Neural progenitor cell (in vitro differentiated cells): ENCODE data around the gene SYCE1. TPM values are rescaled to one million over a fixed set of nuclear protein-coding genes. Genes with fewer than 3 reads are reported as not detected.

Experiments
- DNase-seq: peaks from one replicate; pipeline ENCODE4 v3.0.0-alpha.2; 2016; ENCODE audit warnings: low spot score
- H2AFZ ChIP-seq: fragments of 200-600 bp; sonication (generic); replicated peaks from 2 replicates; pipeline ENCODE4 v1.6.1; 2016; ENCODE audit warnings: antibody characterized with exemption
- H3F3A ChIP-seq: fragments of 200-600 bp; sonication (generic); 2 replicates; pipeline ENCODE4 v1.6.1; 2016; ENCODE audit warnings: antibody characterized with exemption, low read depth
- H3K27ac ChIP-seq: fragments of 200-600 bp; sonication (generic); 2 replicates; pipeline ENCODE4 v1.5.1; 2016; ENCODE audit warnings: mild to moderate bottlenecking
- H3K27me3 ChIP-seq: fragments of 200-600 bp; sonication (generic); 2 replicates; pipeline ENCODE4 v1.6.1; 2016; ENCODE audit warnings: mild to moderate bottlenecking, moderate library complexity
- H3K36me3 ChIP-seq: fragments of 200-600 bp; sonication (generic); 2 replicates; pipeline ENCODE4 v1.5.1; 2016
- H3K4me1 ChIP-seq: fragments of 200-600 bp; sonication (generic); 2 replicates; pipeline ENCODE4 v1.6.1; 2016; ENCODE audit warnings: mixed run types
- H3K4me2 ChIP-seq: fragments of 200-600 bp; sonication (generic); 2 replicates; pipeline ENCODE4 v1.6.1; 2016
- H3K4me3 ChIP-seq: fragments of 200-600 bp; sonication (generic); 2 replicates; pipeline ENCODE4 v1.5.1; 2016
- H3K79me2 ChIP-seq: fragments of 200-600 bp; sonication (generic); 2 replicates; pipeline ENCODE4 v1.6.1; 2016; ENCODE audit warnings: low read depth
- H3K9ac ChIP-seq: fragments of 200-600 bp; sonication (generic); 2 replicates; pipeline ENCODE4 v1.6.1; 2016
- H3K9me3 ChIP-seq: fragments of 200-600 bp; sonication (generic); 2 replicates; pipeline ENCODE4 v1.5.1; 2016; ENCODE audit warnings: low read depth
- H4K20me1 ChIP-seq: fragments of 200-600 bp; sonication (generic); 2 replicates; pipeline ENCODE4 v1.6.1; 2016; ENCODE audit warnings: low read depth
- H3K27ac Mint-ChIP-seq: 3 replicates; pipeline ENCODE4 v1.8.0; 2021; ENCODE audit warnings: mixed read lengths
- H3K27me3 Mint-ChIP-seq: 2 replicates; pipeline ENCODE4 v1.8.0; 2022; ENCODE audit warnings: low read depth, mild to moderate bottlenecking, inconsistent platforms, moderate library complexity, mixed read lengths; ENCODE audit not compliant: insufficient read depth
- H3K36me3 Mint-ChIP-seq: 3 replicates; pipeline ENCODE4 v1.8.0; 2021; ENCODE audit warnings: mixed read lengths
- H3K4me1 Mint-ChIP-seq: 3 replicates; pipeline ENCODE4 v1.8.0; 2021; ENCODE audit warnings: mixed read lengths
- H3K4me3 Mint-ChIP-seq: 3 replicates; pipeline ENCODE4 v1.8.0; 2021; ENCODE audit warnings: mild to moderate bottlenecking, moderate library complexity, mixed read lengths
- H3K9me3 Mint-ChIP-seq: 3 replicates; pipeline ENCODE4 v1.8.0; 2020; ENCODE audit warnings: mixed read lengths
- EZH2 ChIP-seq: fragments of 200-600 bp; sonication (generic); IDR thresholded peaks from 2 replicates; pipeline ENCODE4 v1.6.1; 2017; ENCODE audit warnings: antibody characterized with exemption, mild to moderate bottlenecking, moderate library complexity
- EZH2phosphoT487 ChIP-seq: fragments of 200-600 bp; sonication (generic); IDR thresholded peaks from 2 replicates; pipeline ENCODE4 v1.6.1; 2017; ENCODE audit warnings: antibody characterized with exemption
- total RNA-seq: library from RNA; depleted of rRNA; stranded (reverse); fragments of >200 nt; gene quantifications from 2 replicates; pipeline ENCODE4 v1.2.3, GENCODE V29; 2015; ENCODE audit warnings: low replicate concordance
- TF ChIP-seq, protein P1 (sequence below): fragments of 200-600 bp; sonication (generic); IDR thresholded peaks from 2 replicates; pipeline ENCODE4 v1.5.1; 2017; ENCODE audit warnings: antibody characterized with exemption, mild to moderate bottlenecking

Gene SYCE1
- total RNA-seq, 1 donor from 2014 or later: not detected

DNA sequence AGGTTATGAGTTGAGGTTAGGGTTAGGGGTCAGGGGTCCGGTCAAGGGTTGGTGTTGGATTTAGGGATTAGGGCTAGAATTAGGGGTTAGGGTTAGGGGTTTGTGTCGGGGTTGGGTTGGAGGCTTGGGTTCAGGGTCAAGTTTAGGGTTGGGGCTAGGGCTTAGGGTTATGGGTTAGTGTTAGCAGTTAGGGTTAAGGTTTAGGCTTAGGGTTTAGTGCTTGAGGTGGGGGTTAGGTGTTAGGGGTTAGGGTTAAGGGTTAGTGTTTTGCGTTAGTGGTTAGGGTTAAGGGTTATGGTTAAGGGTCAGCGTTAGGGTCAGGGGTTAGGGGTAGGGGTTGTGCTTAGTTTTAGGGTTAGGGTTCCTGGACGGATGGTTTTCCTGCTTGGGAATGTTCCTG is 1.7 kb upstream of the SYCE1 start:
- H3K4me3 ChIP-seq: no peak overlapping the region
- H3K4me1 ChIP-seq: no peaks in the 10 kb centered on the region
- H3K4me3 Mint-ChIP-seq: no peak overlapping the region
- no peaks in the 10 kb centered on the region for H4K20me1 ChIP-seq
- peaks cover 17% of the 10 kb centered on the region for H3K9me3 Mint-ChIP-seq
- no peak for DNase-seq
- H3K27ac Mint-ChIP-seq: no peak overlapping the region
- H3K4me2 ChIP-seq: no peak overlapping the region
- no peaks in the 10 kb centered on the region for H3K4me1 Mint-ChIP-seq
- H3K27me3 ChIP-seq: peaks cover 4% of the 10 kb centered on the region
- H2AFZ ChIP-seq: no peak overlapping the region
- H3K36me3 ChIP-seq: no peaks in the 10 kb centered on the region
- H3K27ac ChIP-seq: no peak overlapping the region
- no peak overlapping the region for H3K9ac ChIP-seq
- no peaks in the 10 kb centered on the region for H3K79me2 ChIP-seq
- TF ChIP-seq EZH2: no peak
- TF ChIP-seq, protein P1, sequence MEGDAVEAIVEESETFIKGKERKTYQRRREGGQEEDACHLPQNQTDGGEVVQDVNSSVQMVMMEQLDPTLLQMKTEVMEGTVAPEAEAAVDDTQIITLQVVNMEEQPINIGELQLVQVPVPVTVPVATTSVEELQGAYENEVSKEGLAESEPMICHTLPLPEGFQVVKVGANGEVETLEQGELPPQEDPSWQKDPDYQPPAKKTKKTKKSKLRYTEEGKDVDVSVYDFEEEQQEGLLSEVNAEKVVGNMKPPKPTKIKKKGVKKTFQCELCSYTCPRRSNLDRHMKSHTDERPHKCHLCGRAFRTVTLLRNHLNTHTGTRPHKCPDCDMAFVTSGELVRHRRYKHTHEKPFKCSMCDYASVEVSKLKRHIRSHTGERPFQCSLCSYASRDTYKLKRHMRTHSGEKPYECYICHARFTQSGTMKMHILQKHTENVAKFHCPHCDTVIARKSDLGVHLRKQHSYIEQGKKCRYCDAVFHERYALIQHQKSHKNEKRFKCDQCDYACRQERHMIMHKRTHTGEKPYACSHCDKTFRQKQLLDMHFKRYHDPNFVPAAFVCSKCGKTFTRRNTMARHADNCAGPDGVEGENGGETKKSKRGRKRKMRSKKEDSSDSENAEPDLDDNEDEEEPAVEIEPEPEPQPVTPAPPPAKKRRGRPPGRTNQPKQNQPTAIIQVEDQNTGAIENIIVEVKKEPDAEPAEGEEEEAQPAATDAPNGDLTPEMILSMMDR: no peak
- no peak for TF ChIP-seq EZH2phosphoT487
- H3K9me3 ChIP-seq: peaks cover 11% of the 10 kb centered on the region
- H3K27me3 Mint-ChIP-seq: peaks cover 3% of the 10 kb centered on the region
- no peaks in the 10 kb centered on the region for H3K36me3 Mint-ChIP-seq
- no peaks in the 10 kb centered on the region for H3F3A ChIP-seq

GRCh38 chr10:133564816-133565215 is 567 bp downstream of the SYCE1 start:
- Histone ChIP-seq H3K27me3 (peaks cover 2% of the 10 kb centered on the region), H2AFZ (no peak overlapping the region), H3K79me2 (no peaks in the 10 kb centered on the region), H3K36me3 (no peaks in the 10 kb centered on the region), H3K4me3 (no peak overlapping the region), H4K20me1 (no peaks in the 10 kb centered on the region), H3K4me2 (no peak overlapping the region), H3K9me3 (peaks cover 11% of the 10 kb centered on the region), H3K9ac (no peak overlapping the region), H3K4me1 (no peaks in the 10 kb centered on the region), H3F3A (no peaks in the 10 kb centered on the region), H3K27ac (no peak overlapping the region)
- H3K36me3 Mint-ChIP-seq: no peaks in the 10 kb centered on the region
- no peaks in the 10 kb centered on the region for H3K4me1 Mint-ChIP-seq
- no peak overlapping the region for H3K27ac Mint-ChIP-seq
- TF ChIP-seq EZH2phosphoT487: no peak
- TF ChIP-seq, protein P1: no peak
- TF ChIP-seq EZH2: no peak
- no peak for DNase-seq
- H3K27me3 Mint-ChIP-seq: peaks cover 3% of the 10 kb centered on the region
- H3K4me3 Mint-ChIP-seq: no peak overlapping the region
- H3K9me3 Mint-ChIP-seq: peaks cover 15% of the 10 kb centered on the region

DNA sequence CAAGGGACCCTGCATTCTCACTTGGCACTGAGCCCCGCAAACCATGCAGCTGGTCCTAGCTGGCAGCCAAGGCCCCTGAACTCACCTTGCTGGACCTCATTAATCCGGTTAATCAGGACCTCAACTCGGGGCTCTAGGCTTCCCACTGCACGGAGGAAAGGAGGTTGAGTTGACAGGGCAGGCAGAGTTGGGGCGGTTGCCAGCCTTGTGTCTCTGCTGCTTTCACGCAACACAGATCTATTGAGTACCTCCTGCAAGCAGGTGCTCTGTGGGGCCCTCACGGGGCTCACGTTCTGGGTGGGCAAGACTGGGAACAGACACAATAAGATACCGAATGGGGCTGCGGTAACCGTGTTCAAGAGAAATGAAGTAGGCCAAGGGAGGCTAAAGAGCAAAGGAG is 6.2 kb downstream of the SYCE1 start:
- Histone ChIP-seq H3K79me2 (no peaks in the 10 kb centered on the region), H3K36me3 (no peaks in the 10 kb centered on the region), H3K9me3 (peaks cover 13% of the 10 kb centered on the region), H2AFZ (no peak overlapping the region), H3K27ac (no peak overlapping the region), H3K4me1 (no peaks in the 10 kb centered on the region), H3K4me3 (no peak overlapping the region), H3K4me2 (no peak overlapping the region), H3F3A (no peaks in the 10 kb centered on the region), H3K9ac (no peak overlapping the region), H3K27me3 (no peaks in the 10 kb centered on the region), H4K20me1 (no peaks in the 10 kb centered on the region)
- Mint-ChIP-seq H3K4me1 (no peaks in the 10 kb centered on the region), H3K4me3 (no peak overlapping the region), H3K9me3 (peaks cover 18% of the 10 kb centered on the region), H3K36me3 (no peaks in the 10 kb centered on the region), H3K27ac (no peak overlapping the region), H3K27me3 (peaks cover under 1% of the 10 kb centered on the region)
- TF ChIP-seq EZH2phosphoT487: no peak
- TF ChIP-seq, protein P1: no peak
- no peak for TF ChIP-seq EZH2
- no peak for DNase-seq
